IMR-90 (cell line): ENCODE results near the gene SREBF2. TPM values are rescaled to one million over a fixed set of nuclear protein-coding genes. Genes with fewer than 3 reads are reported as not detected.

ENCODE experiments used
- ATAC-seq: fragments of 200-7000 bp; cut with Tn5 transposase; 2 replicates; pipeline ENCODE4 v1.9.1; 2020; ENCODE audit warnings: low read depth, mild to moderate bottlenecking, moderate library complexity
- BruUV-seq: library from RNA; stranded (reverse); fragments of 400-500 nt; replicated peaks from 2 replicates; lab custom pipeline; 2021; lab: Mats Ljungman, UMichigan
- CTCF ChIA-PET: fragments of 300-600 bp; formaldehyde crosslinking; extraction: SDS; loops from one replicate; lab custom pipeline; 2021; ENCODE audit warnings: antibody characterized with exemption; lab: Yijun Ruan, JAX
- POLR2A ChIA-PET: fragments of 300-600 bp; sonication (Branson Sonifier 250); formaldehyde crosslinking; loops from one replicate; lab custom pipeline; 2022; ENCODE audit warnings: antibody characterized with exemption; ENCODE audit not compliant: unreplicated experiment; lab: Charles Lee
- DNase-seq: peaks from one replicate; pipeline ENCODE4 v3.0.0; 2013
- H2AFZ ChIP-seq: replicated peaks from 2 replicates; pipeline ENCODE3; 2013; ENCODE audit warnings: low read length, mild to moderate bottlenecking; ENCODE audit not compliant: poor library complexity
- H2AK5ac ChIP-seq: 2 replicates; pipeline ENCODE4 v1.6.1; 2013; ENCODE audit warnings: low read depth, low read length, inconsistent platforms
- H2AK9ac ChIP-seq: replicated peaks from 2 replicates; pipeline ENCODE3; 2013; ENCODE audit warnings: mild to moderate bottlenecking, low read depth, low read length, moderate library complexity; ENCODE audit not compliant: poor library complexity
- H2BK120ac ChIP-seq: 2 replicates; pipeline ENCODE4 v1.6.1; 2013; ENCODE audit warnings: low read depth, low read length, inconsistent platforms
- H2BK15ac ChIP-seq: 3 replicates; pipeline ENCODE4 v1.6.1; 2013; ENCODE audit warnings: low read depth, low read length, inconsistent platforms
- H2BK20ac ChIP-seq: 2 replicates; pipeline ENCODE4 v1.6.1; 2013; ENCODE audit warnings: low read depth, mild to moderate bottlenecking, inconsistent platforms, low read length, moderate library complexity
- H2BK5ac ChIP-seq: 2 replicates; pipeline ENCODE4 v1.6.1; 2013; ENCODE audit warnings: mild to moderate bottlenecking, low read depth, low read length, inconsistent platforms; ENCODE audit not compliant: poor library complexity, severe bottlenecking
- H3K14ac ChIP-seq: replicated peaks from 2 replicates; pipeline ENCODE4 v1.6.1; 2013; ENCODE audit warnings: low read depth, low read length, inconsistent platforms
- H3K18ac ChIP-seq: 2 replicates; pipeline ENCODE4 v1.6.1; 2013; ENCODE audit warnings: low read depth, low read length, control low read depth
- H3K23ac ChIP-seq: 2 replicates; pipeline ENCODE4 v1.6.1; 2013; ENCODE audit warnings: low read depth, low read length, inconsistent platforms
- H3K27ac ChIP-seq: 2 replicates; pipeline ENCODE4 v1.5.1; 2013; ENCODE audit warnings: mild to moderate bottlenecking, control low read depth, low read length; ENCODE audit not compliant: insufficient read depth
- H3K27me3 ChIP-seq: 2 replicates; pipeline ENCODE4 v1.6.1; 2013; ENCODE audit warnings: low read length; ENCODE audit not compliant: control insufficient read depth, insufficient read depth
- H3K36me3 ChIP-seq: 2 replicates; pipeline ENCODE4 v1.6.1; 2013; ENCODE audit warnings: low read length, mixed read lengths; ENCODE audit not compliant: control insufficient read depth, insufficient read depth
- H3K4ac ChIP-seq: 2 replicates; pipeline ENCODE4 v1.6.1; 2013; ENCODE audit warnings: low read depth, low read length, inconsistent platforms
- H3K4me1 ChIP-seq: 2 replicates; pipeline ENCODE4 v1.6.1; 2013; ENCODE audit warnings: low read length, mixed read lengths; ENCODE audit not compliant: control insufficient read depth, insufficient read depth
- H3K4me2 ChIP-seq: 2 replicates; pipeline ENCODE4 v1.6.1; 2013; ENCODE audit warnings: low read depth, mild to moderate bottlenecking, control low read depth, low read length, moderate library complexity
- H3K4me3 ChIP-seq: 2 replicates; pipeline ENCODE4 v1.5.1; 2013; ENCODE audit warnings: low read depth, mild to moderate bottlenecking, control low read depth, low read length, moderate library complexity; ENCODE audit not compliant: insufficient read depth
- H3K56ac ChIP-seq: 2 replicates; pipeline ENCODE4 v1.6.1; 2013; ENCODE audit warnings: low read length, inconsistent platforms; ENCODE audit not compliant: insufficient read depth; ENCODE audit errors: extremely low read depth
- H3K79me1 ChIP-seq, 2 experiments: 2 replicates each; pipeline ENCODE4 v1.6.1; 2013; ENCODE audit warnings: low read length in 2 of 2, inconsistent platforms in 1 of 2, low read depth in 1 of 2
- H3K9ac ChIP-seq: 2 replicates; pipeline ENCODE4 v1.6.1; 2013; ENCODE audit warnings: low read depth, low read length, control low read depth
- H3K9me1 ChIP-seq: 2 replicates; pipeline ENCODE4 v1.6.1; 2013; ENCODE audit warnings: low read length, inconsistent platforms; ENCODE audit not compliant: insufficient read depth
- H3K9me3 ChIP-seq: 2 replicates; pipeline ENCODE4 v1.6.1; 2013; ENCODE audit warnings: low read length; ENCODE audit not compliant: control insufficient read depth, insufficient read depth
- H4K20me1 ChIP-seq: 2 replicates; pipeline ENCODE4 v1.6.1; 2013; ENCODE audit warnings: low read length, inconsistent platforms; ENCODE audit not compliant: insufficient read depth
- H4K5ac ChIP-seq: 2 replicates; pipeline ENCODE4 v1.6.1; 2013; ENCODE audit warnings: mild to moderate bottlenecking, low read depth, low read length, control low read depth
- H4K8ac ChIP-seq, 2 experiments: 2 replicates each; pipeline ENCODE4 v1.6.1; 2013; ENCODE audit warnings: low read depth in 2 of 2, low read length in 2 of 2, control low read depth in 1 of 2, inconsistent platforms in 1 of 2
- H4K91ac ChIP-seq: 2 replicates; pipeline ENCODE4 v1.6.1; 2013; ENCODE audit warnings: low read depth, low read length, inconsistent platforms; ENCODE audit not compliant: insufficient read depth
- BHLHE40 ChIP-seq: fragments of 150-350 bp; IDR thresholded peaks from 2 replicates; pipeline ENCODE4 v1.6.1; 2016; ENCODE audit warnings: mild to moderate bottlenecking, low read depth, low read length
- CHD1 ChIP-seq: IDR thresholded peaks from 2 replicates; pipeline ENCODE4 v1.6.1; 2012; ENCODE audit warnings: low read depth, low read length, improper control_type of control experiment
- CTCF ChIP-seq: conservative IDR thresholded peaks from 2 replicates; pipeline ENCODE4 v1.5.1; 2012; ENCODE audit warnings: mild to moderate bottlenecking, low read depth, low read length, improper control_type of control experiment
- ELK1 ChIP-seq: fragments of 150-350 bp; IDR thresholded peaks from 2 replicates; pipeline ENCODE4 v1.6.1; 2016; ENCODE audit warnings: low read depth, mild to moderate bottlenecking, low read length, moderate library complexity, borderline replicate concordance
- MAFK ChIP-seq: IDR thresholded peaks from 2 replicates; pipeline ENCODE4 v1.6.1; 2012; ENCODE audit warnings: low read depth, low read length, improper control_type of control experiment
- MAZ ChIP-seq: IDR thresholded peaks from 2 replicates; pipeline ENCODE4 v1.6.1; 2012; ENCODE audit warnings: low read depth, mild to moderate bottlenecking, low read length, improper control_type of control experiment, moderate library complexity, borderline replicate concordance
- MXI1 ChIP-seq: IDR thresholded peaks from 2 replicates; pipeline ENCODE4 v1.6.1; 2012; ENCODE audit warnings: low read depth, mild to moderate bottlenecking, low read length, moderate library complexity, borderline replicate concordance
- NFE2L2 ChIP-seq: fragments of 150-350 bp; IDR thresholded peaks from 2 replicates; pipeline ENCODE4 v1.6.1; 2016; ENCODE audit warnings: low read depth, mild to moderate bottlenecking, low read length
- POLR2A ChIP-seq: IDR thresholded peaks from 2 replicates; pipeline ENCODE4 v1.6.1; 2012; ENCODE audit warnings: mild to moderate bottlenecking, low read depth, low read length
- RAD21 ChIP-seq: IDR thresholded peaks from 2 replicates; pipeline ENCODE4 v1.6.1; 2012; ENCODE audit warnings: low read length, improper control_type of control experiment
- RCOR1 ChIP-seq: IDR thresholded peaks from 2 replicates; pipeline ENCODE4 v1.6.1; 2012; ENCODE audit warnings: mild to moderate bottlenecking, low read length, improper control_type of control experiment; ENCODE audit not compliant: insufficient replicate concordance
- RFX5 ChIP-seq: IDR thresholded peaks from 2 replicates; pipeline ENCODE4 v1.8.0; 2012; ENCODE audit warnings: low read depth, mild to moderate bottlenecking, low read length, moderate library complexity
- SMC3 ChIP-seq: fragments of 150-350 bp; IDR thresholded peaks from 2 replicates; pipeline ENCODE4 v1.6.1; 2016; ENCODE audit warnings: low read depth, mild to moderate bottlenecking, antibody characterized with exemption, low read length, moderate library complexity
- USF2 ChIP-seq: fragments of 150-350 bp; IDR thresholded peaks from 2 replicates; pipeline ENCODE4 v1.6.1; 2017; ENCODE audit warnings: mild to moderate bottlenecking, antibody characterized with exemption, low read length, low read depth
- WGBS, 2 experiments: methylation state at CpG; one replicate each; pipeline versions ENCODE4 v1.1.5 to v1.1.7; 2013; ENCODE audit warnings: missing lambda C conversion rate in 2 of 2; ENCODE audit not compliant: insufficient read length in 1 of 2; ENCODE audit errors: extremely low coverage in 2 of 2; 5-methylcytosine and 5-hydroxymethylcytosine counted together
- dilution Hi-C: fragments of 300-500 bp; cut with HindIII; formaldehyde crosslinking; loops from one replicate; pipeline ENCODE4 v1.14.3; 2018; ENCODE audit warnings: low sequenced_read_pairs; ENCODE audit not compliant: unreplicated experiment
- in situ Hi-C: fragments of 300-500 bp; cut with MboI; formaldehyde crosslinking; loops from 3 replicates; pipeline ENCODE4 v1.14.3; 2019; ENCODE audit warnings: low sequenced_read_pairs, inconsistent platforms, mixed read lengths
- intact Hi-C: fragments of 100-400 bp; cut with micrococcal nuclease; formaldehyde crosslinking; loops from 2 replicates; pipeline ENCODE4 v1.10.0; 2022
- polyA plus RNA-seq, 3 experiments: library from polyadenylated mRNA; depleted of rRNA; stranded (reverse); fragments of >200 nt; gene quantifications; 2 replicates each; pipeline ENCODE4 v1.2.3, GENCODE V29; 2012; ENCODE audit warnings: low replicate concordance in 1 of 3
- total RNA-seq: library from RNA; depleted of rRNA; stranded (reverse); fragments of >200 nt; gene quantifications from 2 replicates; pipeline ENCODE4 v1.2.3, GENCODE V29; 2012

Gene SREBF2
- total and polyA plus RNA-seq, 2 of the 4 experiments (the other 2 are of a cell fraction), result 8.1 to 47.4 TPM

GRCh38 chr22:41842996-41843970 is 10.4 kb downstream of the SREBF2 start:
- no peak overlapping the region for H3K23ac ChIP-seq
- H3K9ac ChIP-seq, result no peak overlapping the region
- H3K18ac ChIP-seq, result no peak overlapping the region
- in situ Hi-C loops (no loop called here), dilution Hi-C loops (no loop called here), intact Hi-C loops (no loop called here)
- POLR2A ChIA-PET, result no interaction called here
- WGBS, 2 experiments, result 96% methylated on average over 5 of the region's 8 CpGs; no CpG with 5 or more reads in 1 of the 2 experiments
- H3K4me1 ChIP-seq, result peaks cover 3% of the 10 kb centered on the region; the same call in 1 of the 2 replicates
- no peak overlapping the region for H3K14ac ChIP-seq
- no peak overlapping the region for H3K4ac ChIP-seq
- BruUV-seq, result no TSS peak
- H3K4me3 ChIP-seq, result no peak overlapping the region
- H4K8ac ChIP-seq, result no peak overlapping the region
- no peak overlapping the region for H2AFZ ChIP-seq
- peaks cover 17% of the 10 kb centered on the region for H3K9me1 ChIP-seq
- H3K56ac ChIP-seq, result no peak overlapping the region
- H2AK9ac ChIP-seq, result no peak overlapping the region
- H2BK120ac ChIP-seq, result no peak overlapping the region
- ATAC-seq (no peak), DNase-seq (no peak)
- peaks cover 3% of the 10 kb centered on the region; the same call in 1 of the 2 replicates for H3K36me3 ChIP-seq
- no peak overlapping the region for H2BK15ac ChIP-seq
- no peak overlapping the region for H3K4me2 ChIP-seq
- H3K9me3 ChIP-seq, result no peaks in the 10 kb centered on the region
- no peak overlapping the region for H2BK5ac ChIP-seq
- H3K79me1 ChIP-seq, result peaks cover 35 to 86% of the 10 kb centered on the region in 2 experiments
- H3K27me3 ChIP-seq, result no peaks in the 10 kb centered on the region
- H2BK20ac ChIP-seq, result no peak overlapping the region
- H4K5ac ChIP-seq, result no peak overlapping the region
- H4K91ac ChIP-seq, result no peak overlapping the region
- no peak overlapping the region for H2AK5ac ChIP-seq
- CTCF ChIA-PET, result no interaction called here
- H4K20me1 ChIP-seq, result peaks cover 67% of the 10 kb centered on the region
- no peak overlapping the region for H3K27ac ChIP-seq
- TF ChIP-seq USF2, result no peak
- no peak for TF ChIP-seq NFE2L2
- no peak for TF ChIP-seq MAFK
- TF ChIP-seq RCOR1, result no peak
- TF ChIP-seq BHLHE40, result no peak
- no peak for TF ChIP-seq RFX5
- no peak for TF ChIP-seq CHD1
- TF ChIP-seq CTCF, result no peak
- TF ChIP-seq SMC3, result no peak
- no peak for TF ChIP-seq MAZ
- no peak for TF ChIP-seq POLR2A
- TF ChIP-seq RAD21, result no peak
- TF ChIP-seq MXI1, result no peak
- no peak for TF ChIP-seq ELK1
